A204.1 (cell line): ENCODE results near the gene SPAM1.
"Not testable (repeated sequence)": the region's sequence is repeated elsewhere in the genome, so short reads cannot be mapped to it uniquely, and the experiment has no call there.

Source experiments
- FAIRE-seq: peaks from 2 replicates; lab custom pipeline; 2012; peaks lifted over from hg19 to GRCh38; lab: Jason Lieb, UNC

SPAM1 gene, protein sequence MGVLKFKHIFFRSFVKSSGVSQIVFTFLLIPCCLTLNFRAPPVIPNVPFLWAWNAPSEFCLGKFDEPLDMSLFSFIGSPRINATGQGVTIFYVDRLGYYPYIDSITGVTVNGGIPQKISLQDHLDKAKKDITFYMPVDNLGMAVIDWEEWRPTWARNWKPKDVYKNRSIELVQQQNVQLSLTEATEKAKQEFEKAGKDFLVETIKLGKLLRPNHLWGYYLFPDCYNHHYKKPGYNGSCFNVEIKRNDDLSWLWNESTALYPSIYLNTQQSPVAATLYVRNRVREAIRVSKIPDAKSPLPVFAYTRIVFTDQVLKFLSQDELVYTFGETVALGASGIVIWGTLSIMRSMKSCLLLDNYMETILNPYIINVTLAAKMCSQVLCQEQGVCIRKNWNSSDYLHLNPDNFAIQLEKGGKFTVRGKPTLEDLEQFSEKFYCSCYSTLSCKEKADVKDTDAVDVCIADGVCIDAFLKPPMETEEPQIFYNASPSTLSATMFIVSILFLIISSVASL

DNA sequence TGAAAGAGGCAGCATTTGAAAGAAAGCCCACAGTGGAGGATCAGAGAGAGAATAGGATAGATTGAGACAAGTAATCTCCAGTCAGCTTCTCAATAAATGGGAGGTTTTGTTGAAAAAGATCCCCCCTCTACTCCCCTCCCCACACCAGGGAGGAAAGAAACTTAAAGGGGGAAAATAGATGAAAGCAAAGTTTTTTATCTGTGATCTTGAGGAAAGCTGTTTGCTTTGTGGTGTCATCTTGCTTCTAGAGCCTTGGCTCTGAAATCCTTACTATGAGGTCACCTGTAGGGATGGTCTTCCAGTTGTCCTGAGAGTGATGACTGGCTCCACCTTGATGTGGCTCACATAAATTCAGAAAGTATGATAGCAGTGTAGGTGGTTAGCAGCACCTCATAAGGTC, at the start of gene SPAM1:
Gene SPAM1 (plus strand): TSS at position 301 of the 400 bp plus-strand sequence. CDS start 28,330 bp downstream, outside the sequence.
- no peak for FAIRE-seq

DNA sequence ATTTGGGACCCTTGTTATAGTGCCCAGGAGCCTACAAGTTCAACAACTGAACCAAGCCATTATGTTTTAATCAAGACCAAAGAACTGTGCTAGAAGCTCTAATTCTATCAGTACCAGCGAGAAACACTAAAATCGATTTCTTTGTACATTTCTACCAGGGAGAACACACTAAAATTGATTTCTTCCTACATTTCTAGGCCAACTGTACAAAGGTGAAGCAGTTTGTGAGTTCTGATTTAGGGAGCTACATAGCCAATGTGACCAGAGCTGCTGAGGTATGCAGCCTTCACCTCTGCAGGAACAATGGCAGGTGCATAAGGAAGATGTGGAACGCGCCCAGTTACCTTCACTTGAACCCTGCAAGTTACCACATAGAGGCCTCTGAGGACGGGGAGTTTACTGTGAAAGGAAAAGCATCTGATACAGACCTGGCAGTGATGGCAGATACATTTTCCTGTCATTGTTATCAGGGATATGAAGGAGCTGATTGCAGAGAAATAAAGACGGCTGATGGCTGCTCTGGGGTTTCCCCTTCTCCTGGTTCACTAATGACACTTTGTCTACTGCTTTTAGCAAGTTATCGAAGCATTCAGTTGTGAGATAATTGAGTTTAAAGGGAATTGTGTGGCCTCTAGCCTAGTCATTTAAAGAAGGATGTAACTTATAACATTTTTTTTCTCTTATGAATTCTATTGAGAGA, 48.3 kb upstream of the SPAM1 start:
- FAIRE-seq = no peak

DNA sequence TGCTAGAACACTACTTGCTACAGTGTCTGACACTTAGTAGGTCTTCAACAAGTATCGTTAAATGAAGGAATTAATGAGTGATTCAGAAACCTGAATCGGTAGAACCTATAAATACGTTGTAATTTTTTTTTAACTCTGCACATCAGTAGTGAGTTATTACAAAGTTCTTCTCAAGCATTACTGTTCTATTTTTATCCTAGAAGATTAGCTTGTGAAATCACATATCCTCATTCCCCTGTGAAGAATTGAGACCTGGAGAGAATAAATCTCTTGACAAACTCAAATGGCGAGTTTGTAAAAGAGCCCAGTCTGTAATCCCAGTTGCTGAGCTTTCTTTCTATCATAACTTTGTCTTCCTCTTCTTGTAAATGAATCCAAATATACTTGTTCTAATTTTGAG, 45.4 kb upstream of the SPAM1 start:
- no peak for FAIRE-seq

DNA sequence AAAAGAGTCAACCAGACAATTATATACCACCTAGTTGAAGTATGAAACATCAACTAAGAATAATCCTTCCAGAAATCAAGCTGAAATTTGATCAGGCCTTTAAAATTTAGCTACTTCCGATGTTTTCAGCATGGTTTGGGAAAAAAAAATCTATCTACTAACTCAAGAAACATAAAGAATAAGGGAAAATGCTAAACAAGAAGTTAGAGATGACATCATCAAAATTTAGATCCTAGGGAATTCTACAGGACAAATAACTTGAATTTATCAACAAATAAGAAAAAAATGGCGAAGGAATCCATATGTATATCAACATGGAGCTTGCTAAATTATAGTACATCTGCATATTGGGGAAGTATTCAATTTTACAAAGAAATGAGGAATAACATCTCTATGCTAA, 43.7 kb upstream of the SPAM1 start:
- no peak for FAIRE-seq

DNA sequence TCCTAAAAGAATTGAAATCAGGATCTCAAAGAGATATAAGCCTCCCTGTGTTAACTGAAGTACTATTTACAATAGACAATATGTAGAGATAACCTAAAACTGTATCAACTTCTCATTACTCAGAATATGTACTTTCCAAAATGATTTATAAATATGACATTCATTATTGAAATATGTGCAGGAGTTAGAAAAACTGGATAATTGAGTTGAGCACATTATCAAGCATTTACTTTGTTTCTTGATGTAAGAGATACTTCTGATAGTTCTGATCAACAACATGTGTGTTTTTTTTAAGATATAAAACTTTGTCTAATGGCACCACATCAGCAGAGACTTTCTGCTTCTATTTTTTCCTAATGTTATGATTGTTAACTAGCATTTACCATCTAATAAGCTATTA, 41.9 kb upstream of the SPAM1 start:
- FAIRE-seq = peak; percentile 3

DNA sequence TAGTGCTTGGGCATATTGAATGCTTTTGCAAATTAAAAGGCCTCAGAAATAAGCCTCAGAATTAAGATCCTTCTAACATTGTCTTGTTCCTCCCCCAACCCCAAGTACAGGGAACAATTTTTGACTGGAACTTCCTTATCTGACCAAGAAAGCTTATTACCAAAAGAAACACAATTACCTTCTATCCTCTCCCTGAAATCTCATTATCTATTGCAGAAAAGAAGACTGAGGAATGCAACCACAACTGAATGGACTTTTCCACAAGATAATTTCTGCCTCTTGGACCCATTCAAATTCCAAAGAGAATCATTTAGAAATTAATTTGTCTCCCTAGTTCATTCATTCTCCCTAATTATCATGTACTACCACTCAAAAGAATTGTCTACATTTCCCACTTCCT, 36.8 kb upstream of the SPAM1 start:
- no peak for FAIRE-seq

DNA sequence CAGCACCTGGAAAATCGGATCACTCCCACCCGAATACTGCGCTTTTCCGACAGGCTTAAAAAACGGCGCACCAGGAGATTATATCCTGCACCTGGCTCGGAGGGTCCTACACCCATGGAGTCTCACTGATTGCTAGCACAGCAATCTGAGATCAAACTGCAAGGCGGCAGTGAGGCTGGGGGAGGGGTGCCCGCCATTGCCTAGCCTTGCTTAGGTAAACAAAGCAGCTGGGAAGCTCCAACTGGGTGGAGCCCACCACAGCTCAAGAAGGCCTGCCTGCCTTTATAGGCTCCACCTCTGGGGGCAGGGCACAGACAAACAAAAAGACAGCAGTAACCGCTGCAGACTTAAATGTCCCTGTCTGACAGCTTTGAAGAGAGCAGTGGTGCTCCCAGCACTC, 30.3 kb upstream of the SPAM1 start:
- not testable (repeated sequence) for FAIRE-seq

DNA sequence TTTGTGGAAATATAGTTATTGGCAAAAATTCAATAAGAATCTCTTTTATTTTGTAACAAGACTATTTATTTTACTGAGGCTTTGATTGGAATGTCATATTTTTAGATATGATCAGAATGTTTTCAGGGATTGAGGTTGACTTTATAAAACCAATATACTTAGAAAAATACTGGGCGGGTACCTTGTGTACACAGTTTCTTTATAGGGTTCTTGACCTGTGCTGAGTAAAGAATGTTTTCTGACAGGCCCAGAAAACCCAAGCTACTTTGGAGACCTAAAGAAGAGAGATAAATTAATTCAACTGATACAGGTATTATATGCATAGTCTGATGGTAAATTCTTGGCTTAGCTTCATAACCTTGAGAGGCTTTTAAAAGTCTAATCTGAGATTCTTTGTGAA, 23.9 kb upstream of the SPAM1 start:
- FAIRE-seq = no peak

DNA sequence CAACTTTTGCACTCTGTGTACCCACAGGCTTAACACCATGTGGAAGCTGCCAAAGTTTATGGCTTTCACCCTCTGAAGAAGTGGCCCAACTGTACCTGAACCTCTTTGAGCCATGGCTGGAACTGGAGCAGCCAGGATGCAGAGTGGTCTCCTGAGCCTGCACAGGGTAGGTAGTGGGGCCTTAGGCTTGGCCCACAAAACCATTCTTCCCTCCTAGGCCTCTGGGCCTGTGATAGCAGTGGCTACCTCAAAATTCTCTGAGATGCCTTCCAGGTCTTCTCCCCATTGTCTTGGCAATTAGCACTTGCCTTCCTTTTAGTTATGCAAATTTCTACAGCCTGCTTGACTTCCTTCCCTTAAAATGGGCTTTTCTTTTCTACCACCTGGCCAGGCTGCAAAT, 19.3 kb upstream of the SPAM1 start:
- no peak for FAIRE-seq

DNA sequence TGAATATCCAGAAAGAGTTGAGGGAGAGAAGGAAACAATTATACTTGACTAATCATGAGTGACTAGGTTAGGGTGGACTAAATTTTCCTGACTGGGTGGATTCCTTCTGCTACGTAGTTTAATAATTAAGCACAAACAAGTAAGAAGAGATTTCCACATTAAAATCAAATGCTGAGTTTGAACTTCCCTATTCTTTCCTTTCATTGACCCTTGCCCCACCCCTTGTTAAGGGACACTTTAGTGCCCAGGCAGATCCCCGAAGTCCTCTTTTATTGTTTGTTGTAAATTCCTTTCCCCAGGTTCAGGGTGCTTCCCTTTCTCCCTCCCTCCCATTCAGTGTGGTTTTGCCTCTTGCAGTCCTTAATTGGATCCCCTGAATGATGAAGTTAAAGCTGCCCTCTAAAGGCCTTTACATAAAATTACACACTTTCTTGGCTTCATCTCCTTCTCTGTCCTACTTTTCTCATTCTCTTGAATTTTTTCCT, 8.8 kb upstream of the SPAM1 start:
- FAIRE-seq = peak; percentile 60

DNA sequence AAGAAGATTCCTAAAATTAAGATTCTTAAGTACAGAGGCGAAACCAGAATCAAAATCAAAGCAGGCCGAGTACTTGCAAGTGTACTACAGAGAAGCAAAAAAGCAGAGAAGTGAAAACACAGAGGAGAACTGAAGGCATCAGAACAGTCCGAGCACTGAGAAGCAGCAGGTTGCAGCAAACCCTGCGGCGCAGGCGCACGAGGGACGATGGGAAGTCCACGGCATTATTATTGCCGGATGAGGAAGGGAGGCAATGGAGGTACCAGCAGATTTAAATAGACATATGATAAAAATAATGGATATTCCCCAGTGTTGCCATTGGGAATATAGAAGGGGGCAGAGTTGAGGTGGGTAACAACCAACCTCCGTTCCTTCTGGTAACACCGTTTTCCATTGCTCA, 7.2 kb upstream of the SPAM1 start:
- no peak for FAIRE-seq

DNA sequence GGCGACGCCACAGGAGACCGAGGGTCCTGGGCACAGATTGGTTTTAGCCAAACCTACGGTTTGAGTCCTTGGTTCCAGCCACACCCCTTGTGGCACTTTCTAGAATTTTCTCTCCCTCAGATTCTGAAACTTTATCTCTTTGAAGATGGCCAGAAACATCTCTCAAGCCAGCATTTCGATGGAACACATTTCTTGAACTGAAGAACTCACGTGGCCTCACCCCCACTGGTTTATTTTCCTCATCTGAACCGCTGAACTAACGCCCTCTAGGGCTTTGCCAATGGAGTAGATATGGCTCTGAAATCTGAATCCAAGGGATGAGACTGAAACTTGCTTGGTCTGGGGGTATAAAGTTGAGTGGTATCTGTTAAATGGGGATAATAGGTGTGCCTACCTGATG, 6.7 kb upstream of the SPAM1 start:
- no peak for FAIRE-seq

DNA sequence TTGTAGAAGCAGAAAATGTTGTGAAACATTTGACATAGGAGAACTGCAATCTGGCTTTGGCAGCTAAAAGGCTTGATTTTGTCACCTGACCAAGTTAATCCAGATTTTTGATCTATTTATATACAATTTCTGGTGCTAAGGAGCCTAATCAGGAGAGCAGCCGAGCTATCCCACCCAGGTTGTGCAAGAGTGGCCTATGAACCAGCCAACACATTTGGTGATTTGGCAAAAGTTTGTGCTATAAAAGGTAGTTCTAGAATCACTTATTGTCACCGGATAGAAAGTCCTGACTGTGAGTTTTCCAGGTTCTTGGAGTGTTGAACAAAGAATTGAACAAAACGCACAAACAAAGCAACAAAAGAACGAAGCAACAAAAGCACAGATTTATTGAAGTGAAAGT, 1.4 kb upstream of the SPAM1 start:
- FAIRE-seq = no peak

DNA sequence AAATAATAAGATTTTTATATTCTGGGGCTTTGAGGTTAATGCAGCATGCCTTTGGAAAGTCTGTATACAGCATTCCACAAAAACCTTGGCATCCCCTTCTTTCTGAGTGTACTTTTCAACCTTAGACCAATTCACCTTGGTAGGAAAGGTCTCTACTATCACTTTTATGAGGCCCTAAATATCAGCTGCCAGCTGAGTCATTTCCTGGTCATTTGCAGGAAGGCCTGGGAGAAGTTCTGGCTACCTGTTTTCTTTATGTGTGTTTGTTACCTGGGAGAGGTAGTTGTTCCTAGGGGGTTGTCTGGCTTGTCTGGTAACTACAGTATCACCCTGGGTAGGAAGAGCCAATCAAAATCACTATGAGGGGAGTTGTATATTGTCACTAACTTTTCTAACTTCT, 4.1 kb downstream of the SPAM1 start:
- FAIRE-seq = no peak

DNA sequence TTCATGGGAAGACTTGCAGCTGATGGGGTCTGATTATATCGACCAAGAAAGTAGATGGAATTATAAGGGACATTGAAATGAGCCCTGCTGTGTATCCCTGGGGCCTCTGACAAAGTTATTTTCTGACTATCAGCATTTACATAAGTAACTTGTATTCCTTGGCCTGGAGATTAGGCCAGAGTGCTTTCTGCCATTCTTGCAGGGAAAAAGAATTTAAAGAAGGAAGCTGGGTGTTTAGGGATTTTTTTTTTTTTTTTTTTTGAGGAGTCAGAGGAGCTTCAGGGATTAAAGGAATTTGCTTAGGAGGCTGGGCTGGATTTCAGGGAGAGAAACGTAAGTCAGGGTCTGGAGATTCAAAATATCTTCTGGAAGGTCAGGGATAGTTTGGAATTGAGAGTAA, 4.6 kb downstream of the SPAM1 start:
- FAIRE-seq = no peak

DNA sequence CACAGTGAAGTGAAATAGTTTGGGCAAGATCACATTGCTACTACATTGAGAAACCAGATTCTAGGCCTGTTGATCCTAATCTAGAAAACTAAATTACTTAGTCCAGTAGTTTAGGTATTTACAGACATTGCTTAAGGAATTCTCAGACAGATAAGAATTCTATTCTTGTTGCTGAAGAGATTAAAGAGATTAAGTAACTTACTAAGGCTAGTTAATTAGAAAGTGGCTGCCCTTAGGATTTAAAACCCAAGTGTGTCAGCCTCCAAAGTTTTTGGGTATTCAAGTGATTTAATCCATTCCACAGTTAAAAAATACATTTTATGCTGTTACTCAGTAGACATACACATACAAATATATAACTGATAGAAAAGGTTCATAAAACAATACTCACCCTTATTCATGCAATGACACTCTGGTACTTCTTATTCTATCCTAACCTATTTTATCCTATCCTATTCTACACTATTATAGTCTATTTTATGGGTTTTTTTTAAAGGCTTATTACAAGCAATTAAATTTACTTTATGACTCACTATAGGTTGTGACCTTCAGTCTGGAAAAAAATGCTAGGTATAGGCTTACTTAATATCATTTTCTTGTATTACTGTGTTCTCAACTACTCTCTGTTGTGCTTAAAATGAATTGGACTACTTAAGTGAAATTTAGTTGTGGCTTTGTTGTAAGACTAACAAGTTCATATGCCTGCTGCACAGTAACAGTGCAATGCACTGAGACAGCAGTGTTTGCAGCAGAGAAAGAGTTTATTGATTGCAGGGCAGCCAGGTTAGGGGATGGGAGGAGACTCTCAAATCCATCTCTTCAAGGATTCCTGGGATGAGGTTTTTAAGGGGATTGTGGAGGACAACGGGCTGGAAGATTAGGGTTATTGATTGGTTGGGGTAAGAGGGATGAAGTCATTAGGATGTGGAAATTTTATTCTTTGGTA, 10.7 kb downstream of the SPAM1 start:
- FAIRE-seq = peak; percentile 14

DNA sequence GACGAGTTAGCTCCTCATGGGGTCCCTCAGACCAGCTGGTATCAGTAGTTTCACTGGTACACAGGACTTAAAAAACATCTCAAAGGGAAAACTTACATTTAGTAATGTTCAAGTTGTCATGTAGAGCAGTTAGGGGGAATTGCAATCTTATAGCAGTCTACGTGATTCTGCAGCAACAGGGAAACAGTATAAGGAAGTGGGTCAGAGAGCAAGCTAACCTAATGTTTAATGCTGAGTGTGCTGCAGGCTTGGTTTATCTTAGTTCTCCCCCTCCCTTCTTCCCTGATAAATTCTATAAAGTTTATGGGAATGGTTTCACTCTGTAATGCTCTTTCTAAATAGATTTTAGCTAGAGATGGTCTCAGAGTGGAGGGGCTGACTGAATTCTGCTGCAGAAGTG, 11.3 kb downstream of the SPAM1 start:
- no peak for FAIRE-seq

DNA sequence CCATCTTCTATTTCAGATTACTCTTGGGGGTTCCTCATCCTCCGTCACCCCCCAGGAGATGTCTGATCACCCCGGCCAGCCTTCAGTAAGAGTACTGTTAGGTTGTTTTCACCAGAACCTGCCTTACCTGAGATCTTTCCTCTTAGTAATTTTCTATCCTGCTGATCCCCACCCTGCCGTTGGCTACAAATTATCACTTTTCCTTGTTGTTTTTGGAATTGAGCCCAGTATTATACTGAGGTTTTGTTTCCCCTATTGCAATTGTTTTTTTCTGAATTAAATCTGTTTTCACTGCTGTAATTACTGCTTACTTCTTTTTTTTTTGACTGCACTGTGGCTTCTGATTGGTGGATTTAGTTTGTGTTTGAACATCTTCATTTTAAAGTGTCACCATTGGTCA, 14.7 kb downstream of the SPAM1 start:
- FAIRE-seq = no peak

DNA sequence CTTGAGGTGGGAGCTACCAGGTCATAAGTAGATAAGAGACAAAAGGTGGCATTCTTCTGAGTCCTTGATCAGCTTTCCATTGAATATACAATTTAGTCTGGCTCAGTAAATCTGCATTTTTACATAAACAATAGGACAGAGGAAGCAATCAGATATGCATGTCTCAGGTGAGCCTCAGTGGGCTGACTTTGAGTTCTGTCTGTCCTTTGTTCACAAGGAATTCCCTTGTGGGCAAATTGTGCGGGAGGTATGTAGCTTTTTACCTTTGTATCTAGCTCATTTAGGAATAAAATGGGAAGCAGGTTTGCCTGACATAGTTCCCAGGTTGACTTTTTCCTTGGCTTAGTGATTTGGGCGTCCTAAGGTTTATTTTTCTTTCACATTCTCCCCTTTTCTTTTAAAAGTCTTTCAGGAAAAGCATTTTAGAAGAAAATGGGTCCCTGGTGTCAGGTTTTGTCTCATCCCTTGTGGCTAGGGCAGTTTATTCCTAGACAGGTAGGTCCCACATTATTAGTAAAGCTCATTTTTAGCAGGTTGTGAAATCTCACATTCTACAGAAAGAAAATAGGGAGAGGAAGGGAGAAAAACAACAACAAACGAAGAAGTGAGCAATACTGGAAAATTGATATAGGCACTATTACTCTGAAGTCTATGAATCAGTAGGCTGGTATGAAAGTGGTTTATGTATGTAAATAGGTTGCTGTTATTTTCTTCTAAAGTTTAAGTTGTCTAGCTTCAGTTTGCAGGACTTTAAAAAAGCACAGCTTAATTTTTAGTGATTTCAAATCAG, 16.5 kb downstream of the SPAM1 start:
- no peak for FAIRE-seq

DNA sequence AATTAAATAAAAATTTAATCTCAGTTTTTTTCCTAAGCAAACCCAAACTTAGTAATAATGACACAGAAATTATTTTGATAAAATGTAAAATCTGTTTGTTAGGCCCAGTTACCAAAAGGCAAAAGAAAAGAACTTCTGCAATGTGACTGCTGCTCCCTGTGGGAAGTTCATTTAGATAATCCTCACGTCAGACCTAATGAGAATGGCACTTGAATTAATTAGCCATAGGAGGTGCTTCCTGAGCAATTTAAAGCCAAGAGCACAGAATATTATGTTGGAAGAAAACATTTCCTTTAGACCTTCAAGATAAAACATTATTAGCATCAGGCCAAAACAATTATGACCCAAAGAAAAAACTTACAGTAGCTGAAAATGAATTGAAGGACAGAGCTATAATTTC, 19.4 kb downstream of the SPAM1 start:
- no peak for FAIRE-seq

DNA sequence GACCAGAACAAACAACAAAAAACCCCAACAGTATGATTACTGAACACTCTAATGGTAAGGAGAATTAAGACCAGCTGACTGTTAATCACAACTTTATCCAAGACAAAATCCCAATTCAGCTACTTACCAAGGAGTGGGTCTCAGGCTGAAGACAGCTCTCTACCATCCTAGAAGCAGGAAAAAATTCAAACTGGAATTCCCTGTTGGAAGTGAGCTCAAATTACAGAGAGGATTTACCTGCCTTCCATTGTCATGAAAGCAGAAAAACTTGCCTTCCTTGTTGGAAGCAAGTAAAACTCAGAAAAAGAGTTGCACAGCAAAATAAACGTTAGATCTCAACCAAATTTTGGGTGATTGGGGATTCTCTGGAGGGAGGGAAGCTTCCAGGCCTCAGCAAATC, 20.9 kb downstream of the SPAM1 start:
- FAIRE-seq = no peak

DNA sequence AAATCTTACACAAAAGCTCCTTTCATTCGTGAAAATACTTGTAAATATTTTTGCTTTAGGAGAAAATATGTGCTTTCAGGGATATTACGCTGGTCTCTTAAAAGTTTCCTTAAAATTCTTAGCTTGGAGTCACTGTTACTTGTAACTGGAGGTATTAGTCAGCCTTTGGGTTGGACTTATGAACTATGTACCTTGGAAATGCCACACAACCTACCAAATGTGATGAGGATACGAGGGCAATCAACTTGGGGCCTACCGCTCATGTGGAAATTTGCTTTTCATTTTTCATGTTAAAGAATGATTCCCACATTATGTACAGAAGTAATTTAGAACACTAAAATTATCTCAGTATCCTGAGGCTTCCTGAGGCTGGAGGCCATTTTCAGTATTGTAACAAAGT, 23.1 kb downstream of the SPAM1 start:
- no peak for FAIRE-seq
